OCI-M2 (cell line): ENCODE data around the gene FUCA1.
"Not testable (repeated sequence)": the region's sequence is repeated elsewhere in the genome, so short reads cannot be mapped to it uniquely, and the experiment has no call there.

Experiments used
- DNase-seq: peaks from one replicate; lab custom pipeline; 2025; ENCODE audit not compliant: unreplicated experiment; lab: John Stamatoyannopoulos, UW

FUCA1 gene

GRCh38 chr1:23867895-23868556, at the start of gene FUCA1:
Gene FUCA1 (minus strand): TSS chr1:23868290. CDS start chr1:23868286, 4 bp downstream.
- peak; percentile 90 for DNase-seq

GRCh38 chr1:23916209-23917131, 48.4 kb upstream of the FUCA1 start:
- DNase-seq, result no peak

DNA sequence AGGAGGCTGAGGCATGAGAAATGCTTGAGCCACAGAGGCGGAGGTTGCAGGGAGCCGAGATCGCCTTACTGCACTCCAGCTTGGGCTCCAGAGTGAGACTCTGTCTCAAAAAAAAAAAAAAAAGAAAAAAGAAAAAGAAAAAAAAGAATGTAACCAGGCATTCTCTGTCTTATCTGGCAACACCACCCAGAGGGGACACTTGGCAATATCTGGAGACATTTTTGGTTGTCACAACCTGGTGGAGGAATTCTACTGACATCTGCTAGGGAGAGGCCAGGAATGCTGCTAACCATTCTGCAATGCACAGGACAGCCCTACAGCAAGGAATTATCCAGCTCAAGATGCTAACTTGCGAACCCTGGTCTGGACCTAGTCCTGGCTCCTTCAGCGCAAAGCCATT, 47.4 kb upstream of the FUCA1 start:
- DNase-seq, result no peak

GRCh38 chr1:23914921-23915320, 46.8 kb upstream of the FUCA1 start:
- DNase-seq, result no peak

DNA sequence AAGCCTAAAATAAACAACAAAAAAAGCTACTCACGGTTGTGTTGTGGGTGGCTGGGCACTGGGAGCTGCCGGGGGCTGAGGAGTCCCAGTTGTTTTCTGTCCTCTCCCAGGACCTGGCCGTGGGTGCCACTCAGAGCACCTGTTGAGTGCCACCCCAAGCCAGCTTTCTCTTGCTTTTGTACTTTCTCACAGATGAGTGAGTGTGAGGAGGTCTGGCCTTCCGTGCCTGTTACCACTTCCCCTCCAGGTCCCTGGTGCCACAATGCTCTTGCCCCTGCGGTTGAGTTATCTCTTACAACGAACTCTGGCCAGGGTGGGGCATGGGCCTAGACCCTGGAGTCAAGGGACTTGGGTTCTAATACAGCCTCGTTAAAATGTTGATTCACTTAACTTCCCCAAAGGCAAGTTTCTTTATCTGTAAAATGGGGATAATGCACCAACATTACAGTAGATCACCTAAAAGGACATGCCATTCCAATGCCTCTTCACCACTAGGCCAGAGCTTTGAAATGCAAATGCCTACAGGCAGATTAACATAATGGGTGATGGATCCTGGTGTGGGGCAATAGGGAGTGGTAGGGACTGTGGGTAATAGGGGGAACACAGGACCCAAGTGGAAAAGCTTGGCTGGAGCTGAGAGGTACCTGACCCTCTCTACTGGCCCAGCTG, 45.3 kb upstream of the FUCA1 start, which contains the start of gene CNR2:
CNR2 (minus strand) TSS at position 151 of the 669 bp plus-strand sequence. CDS start 37,745 bp downstream, outside the sequence.
- DNase-seq, result no peak

DNA sequence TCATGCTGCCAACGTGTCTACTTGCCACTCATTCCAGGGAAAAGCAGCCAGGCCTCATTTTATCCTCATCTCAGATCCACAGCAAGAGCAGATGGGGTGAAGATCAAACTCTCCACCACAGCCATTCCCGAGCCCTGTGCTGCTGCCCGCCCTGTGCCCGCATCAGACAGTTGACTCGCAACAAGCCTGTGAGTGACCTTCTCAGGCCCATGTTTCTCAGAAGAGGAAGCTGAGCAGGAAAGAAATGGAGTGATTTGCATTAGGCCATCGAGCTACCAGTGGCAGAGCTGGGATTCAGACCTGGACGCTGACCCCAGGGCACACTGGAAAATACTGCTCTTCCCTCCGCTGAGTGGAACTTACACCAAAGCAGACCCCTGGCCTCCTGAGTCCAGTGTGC, 43.8 kb upstream of the FUCA1 start:
- no peak for DNase-seq

- no peak for DNase-seq
Observed at GRCh38 chr1:23910553-23911246, 42.6 kb upstream of the FUCA1 start.

DNA sequence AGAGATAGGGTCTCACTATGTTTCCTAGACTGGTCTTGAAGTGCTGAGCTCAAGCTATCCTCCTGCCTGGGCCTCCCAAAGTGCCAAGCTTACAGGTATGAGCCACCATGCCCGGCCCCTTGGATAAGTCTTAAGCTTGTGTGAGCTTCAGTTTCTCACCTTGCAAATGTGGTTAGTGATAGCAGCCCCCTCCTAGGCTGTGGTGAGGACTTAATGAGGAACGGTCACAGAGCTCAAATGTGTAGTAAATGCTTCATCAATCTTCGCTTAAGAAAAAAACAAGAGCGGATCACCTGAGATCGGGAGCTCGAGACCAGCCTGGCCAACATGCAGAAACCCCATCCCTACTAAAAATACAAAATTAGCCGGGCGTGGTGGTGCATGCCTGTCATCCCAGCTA, 42.1 kb upstream of the FUCA1 start:
- no peak for DNase-seq

DNA sequence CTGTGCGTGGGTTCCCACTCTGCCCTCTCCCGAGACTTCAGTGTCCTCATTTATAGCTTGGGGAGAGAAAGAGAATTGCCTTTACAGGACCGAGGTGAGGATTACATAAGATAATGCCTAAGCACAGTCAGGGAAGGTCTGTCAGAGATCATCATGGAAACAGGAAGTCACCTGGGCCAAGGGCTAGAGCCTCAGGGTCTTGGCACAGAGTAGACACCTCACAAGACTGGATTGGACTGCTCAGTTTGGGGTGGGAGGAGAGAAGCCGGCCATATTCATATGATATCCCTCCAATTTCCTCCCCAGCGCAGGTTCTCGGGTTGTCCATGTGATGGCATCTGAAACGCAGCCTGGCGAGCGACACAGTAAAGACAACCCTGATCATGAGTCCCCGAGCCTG, 41.3 kb upstream of the FUCA1 start:
- DNase-seq, result no peak

DNA sequence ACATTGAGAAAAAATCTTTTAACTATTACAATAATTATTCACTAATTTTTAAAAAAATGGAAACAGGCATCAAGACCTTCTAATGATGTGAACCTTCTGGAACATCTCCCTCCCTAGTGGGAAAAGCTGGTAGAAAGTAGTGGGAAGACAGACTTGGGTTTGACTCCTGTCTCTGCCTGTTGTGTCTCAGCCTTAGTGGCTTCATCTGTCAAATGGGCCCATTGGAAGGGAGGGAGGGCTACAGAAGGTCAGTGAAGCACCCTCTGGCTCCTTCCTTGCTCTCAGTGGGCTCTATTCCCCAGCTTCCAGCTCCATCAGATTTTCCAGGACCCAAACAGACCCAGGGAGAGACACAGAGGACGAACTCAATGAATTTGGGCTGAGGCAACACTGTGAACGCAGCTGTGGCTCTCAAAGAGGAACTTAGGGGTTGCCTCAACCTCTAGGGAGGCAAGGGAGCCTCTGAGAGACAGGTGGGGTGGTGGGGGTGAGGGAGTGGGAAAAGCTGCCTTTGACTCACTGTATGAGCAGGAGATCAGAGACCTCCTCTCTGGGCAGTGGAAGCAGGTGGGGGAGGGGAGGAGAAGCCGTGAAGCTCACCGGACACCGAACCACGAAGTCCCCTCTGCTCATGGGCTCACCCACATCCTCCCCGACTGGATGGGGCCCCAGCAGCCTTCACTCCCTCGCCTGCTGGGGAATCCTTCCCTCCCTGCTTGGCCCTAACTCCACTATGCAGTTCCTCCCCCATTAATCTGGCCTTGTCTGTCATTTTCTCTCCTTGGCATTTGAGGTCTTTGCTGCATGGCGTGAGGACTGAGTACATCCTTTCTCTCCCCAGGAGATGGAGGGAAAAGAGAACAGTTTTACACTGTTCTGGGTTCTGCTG, 40.6 kb upstream of the FUCA1 start:
- DNase-seq, result no peak

DNA sequence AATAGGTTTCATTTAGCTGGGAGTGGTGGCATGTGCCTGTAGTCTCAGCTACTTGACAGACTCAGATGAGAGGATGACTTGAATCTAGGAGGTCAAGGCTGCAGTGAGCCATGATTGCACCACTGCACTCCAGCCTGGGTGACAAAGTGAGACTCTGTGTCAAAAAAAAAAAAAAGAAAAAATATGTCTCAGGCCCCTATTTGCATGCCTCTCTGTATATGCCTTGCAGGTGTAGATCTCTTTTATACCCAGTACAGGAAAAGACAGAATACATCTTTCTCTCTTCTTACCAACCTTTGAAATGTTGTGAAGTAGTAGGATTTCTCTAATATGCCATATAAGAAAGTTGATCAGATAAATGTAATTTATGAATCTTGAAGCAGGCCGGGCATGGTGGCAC, 38.6 kb upstream of the FUCA1 start:
- DNase-seq, result no peak

GRCh38 chr1:23905461-23906025, 37.5 kb upstream of the FUCA1 start:
- no peak for DNase-seq

GRCh38 chr1:23904748-23905357, 36.8 kb upstream of the FUCA1 start:
- no peak for DNase-seq

DNA sequence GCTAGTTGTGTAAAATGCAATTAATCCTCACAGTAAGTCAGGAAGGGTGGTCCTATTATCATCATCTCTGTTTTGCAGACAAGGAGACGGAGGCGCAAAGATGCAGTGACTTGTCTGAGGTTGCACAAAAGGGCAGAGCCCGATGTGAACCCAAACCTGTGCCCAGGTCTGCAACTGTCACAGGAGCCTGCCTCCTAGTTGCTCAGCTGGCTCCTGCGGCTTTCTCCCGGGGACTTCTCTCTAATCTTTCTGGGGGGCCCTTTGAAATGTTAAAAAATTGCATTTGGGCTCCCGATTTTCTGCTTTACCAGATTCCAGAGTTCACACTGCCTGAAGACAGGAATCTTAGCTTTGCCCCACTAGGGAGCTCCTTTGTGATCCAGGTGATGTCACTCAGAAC, 35.7 kb upstream of the FUCA1 start:
- no peak for DNase-seq

- no peak for DNase-seq
Observed at GRCh38 chr1:23902321-23903278, 34.5 kb upstream of the FUCA1 start.

- DNase-seq, result not testable (repeated sequence)
Observed at GRCh38 chr1:23900017-23900416, 31.9 kb upstream of the FUCA1 start.

GRCh38 chr1:23899070-23899469, 31.0 kb upstream of the FUCA1 start:
- DNase-seq, result no peak

DNA sequence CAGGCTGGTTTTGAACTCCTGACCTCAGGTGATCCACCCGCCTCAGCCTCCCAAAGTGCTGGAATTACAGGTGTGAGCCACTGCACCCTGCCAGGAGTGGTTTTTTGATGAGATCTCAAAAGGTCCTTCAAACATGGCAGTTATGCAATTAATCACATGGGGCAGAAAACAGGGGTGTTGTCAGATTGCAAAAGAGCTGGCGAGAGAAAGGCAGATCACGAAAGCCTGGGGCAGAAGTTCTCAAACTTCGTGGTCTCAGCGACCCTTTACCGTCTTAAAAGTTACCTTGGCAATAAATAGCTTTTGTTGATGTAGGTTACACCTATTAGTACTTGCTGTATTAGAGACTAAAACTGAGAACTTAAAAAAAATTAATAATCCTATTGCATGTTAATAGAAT, 29.0 kb upstream of the FUCA1 start:
- DNase-seq, result no peak
